Stimulated activated CD8-positive, alpha-beta memory T cell treated with anti-CD3 and anti-CD28 coated beads, Interleukin-12 subunit alpha, Interleukin-12 subunit beta, amount 100 ng/mL, for 1 hour (primary cell): Measurements from ENCODE around the gene PRKAR1B.
A peak's percentile ranks its signal among the peaks of the same experiment; 100 is the strongest.
"Not testable (repeated sequence)": the region's sequence is repeated elsewhere in the genome, so short reads cannot be mapped to it uniquely, and the experiment has no call there.

Experiments used
- DNase-seq: peaks from one replicate; pipeline ENCODE4 v3.0.0-alpha.2; 2020; ENCODE audit warnings: low read depth

The PRKAR1B gene

DNA sequence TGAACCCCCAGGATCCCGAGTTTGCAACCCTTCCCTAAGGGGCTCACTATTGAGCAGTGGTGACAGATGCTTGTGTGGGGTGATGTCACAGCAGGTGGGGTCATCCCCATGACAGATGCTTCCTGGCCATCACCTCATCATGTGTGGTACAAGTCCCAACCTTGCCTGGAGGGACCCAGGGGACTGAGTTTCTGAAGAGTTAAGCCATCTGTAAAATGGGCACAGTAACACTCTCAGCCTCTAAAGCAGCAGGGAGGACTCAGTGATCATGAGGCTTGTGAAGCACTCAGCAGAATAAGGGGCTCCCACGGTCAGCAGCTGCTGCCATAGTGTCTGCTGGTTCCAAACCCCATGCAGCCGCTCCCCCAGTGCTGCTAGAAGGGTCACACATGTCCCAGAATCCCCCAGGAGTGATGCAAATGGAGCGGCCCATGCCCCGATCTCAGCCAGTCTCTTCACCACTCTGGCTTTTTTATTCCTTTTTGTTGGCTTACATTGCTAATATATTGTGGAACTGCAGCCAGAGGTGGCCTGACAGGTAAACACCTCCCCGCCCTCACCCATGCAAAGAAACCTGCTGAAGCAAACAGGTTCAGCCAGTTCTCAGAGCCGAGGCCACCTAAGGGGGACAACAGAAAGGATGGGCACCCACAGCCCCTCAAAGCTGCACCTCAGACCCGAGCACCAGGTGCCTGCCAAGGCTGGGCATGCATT, 105.4 kb downstream of the PRKAR1B start:
- no peak for DNase-seq

- no peak for DNase-seq
Observed at GRCh38 chr7:620885-621284, 106.2 kb downstream of the PRKAR1B start.

- no peak for DNase-seq
Observed at GRCh38 chr7:620056-620455, 107.0 kb downstream of the PRKAR1B start.

DNA sequence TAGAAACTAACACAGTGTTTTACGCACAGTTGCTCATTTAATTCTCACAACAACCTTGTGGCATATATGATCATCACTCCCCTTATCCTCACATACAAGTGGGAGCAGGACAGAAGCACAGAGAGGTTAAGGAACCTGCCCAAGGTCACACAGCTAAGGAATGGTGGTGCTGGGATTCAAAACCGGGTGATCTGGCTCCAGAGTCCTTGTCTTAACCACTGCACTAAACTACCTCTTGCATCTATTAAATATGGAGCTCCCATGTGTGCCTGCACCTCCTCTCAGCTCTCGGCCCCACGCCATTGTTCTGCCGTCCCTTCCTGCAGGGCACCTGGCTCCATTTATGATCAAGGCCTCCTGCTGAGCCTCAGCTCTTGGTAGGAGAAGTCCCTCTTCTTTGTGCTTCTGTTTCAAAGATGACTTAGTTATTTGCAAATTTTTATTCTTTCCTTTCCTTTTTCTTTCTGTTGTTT, 107.7 kb downstream of the PRKAR1B start:
- DNase-seq: no peak

DNA sequence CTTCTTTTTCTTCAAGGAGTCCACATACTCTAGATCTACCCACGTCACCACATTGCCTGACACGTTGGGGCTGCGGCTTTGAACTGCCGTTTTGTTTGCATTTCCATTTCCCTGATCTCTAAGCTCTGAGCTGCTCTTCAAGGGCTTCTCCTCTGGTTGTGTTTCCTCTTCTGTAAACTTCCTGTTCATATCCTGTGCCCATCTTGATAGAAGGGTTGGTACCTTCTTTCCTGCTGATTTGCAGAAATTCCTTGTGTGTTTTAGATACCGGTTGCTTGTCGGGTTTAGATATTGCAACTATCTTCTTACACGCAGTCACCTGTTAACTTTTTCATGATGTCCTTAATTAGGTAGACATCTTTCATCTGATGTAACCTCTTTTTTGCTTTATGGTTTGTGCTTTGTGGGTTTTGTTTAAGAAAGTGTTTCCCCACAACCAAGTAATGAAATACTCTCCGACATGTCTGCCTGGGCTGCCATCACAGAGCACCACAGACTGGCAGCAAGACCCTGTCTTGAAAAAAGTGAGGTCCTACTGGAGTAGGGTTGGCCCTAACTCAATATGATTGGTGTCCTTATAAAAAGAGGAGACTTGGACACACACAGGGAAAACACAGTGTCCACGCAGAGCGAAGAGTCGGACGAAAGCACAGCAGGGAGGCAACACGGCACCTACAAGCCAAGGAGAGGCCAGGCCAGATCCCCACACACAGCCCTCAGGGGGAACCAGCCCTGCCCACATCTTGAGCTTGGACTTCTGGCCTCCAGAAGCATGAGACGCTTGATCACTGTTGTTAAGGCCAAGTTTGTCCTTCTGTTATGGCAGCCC, 108.3 kb downstream of the PRKAR1B start:
- peak; percentile 56 for DNase-seq

DNA sequence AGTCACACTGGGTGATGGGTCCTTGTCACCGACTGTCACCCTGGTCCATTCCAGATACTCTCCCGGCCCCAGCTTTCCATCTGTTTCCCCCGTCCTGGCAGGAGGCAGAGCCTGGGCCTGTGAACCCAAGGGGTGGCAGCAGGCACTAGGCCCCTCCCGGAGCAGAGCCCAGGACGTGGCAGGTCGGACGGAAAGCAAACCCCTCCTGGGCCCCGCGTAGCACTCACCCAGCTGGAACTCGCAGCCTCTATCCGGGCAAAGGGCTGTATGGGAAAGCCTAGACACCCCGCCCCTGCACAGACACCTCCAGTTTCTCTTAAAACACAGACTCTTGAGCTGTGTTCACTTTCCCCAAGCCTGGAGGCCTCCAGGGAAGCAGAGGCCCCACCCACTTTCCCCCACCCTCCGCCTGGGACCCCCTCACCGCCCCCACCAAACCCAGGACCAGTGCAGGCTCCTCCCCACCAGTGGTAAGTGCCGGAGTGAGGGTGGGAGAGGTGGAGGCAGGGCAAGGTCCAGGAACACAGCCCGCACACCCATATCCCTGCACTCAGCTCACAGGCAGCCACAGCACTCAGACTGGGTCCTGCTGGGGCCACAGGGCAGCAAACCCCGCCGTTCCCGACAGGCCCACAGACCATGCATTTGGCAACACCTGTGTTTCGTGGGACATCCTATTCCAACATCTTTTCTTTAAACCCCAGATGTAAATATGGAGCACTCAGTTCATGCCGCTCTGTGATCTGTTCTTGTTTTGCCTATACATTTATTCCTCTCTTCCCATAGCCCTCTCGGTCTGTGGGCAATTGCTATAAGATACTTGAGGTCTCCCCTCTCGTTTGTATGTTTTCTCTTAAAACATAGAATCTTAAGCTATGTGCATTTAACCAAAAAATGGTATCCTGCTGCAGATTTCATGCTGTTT, 109.2 kb downstream of the PRKAR1B start:
- DNase-seq: no peak

GRCh38 chr7:613442-614140, 113.5 kb downstream of the PRKAR1B start:
- no peak for DNase-seq

DNA sequence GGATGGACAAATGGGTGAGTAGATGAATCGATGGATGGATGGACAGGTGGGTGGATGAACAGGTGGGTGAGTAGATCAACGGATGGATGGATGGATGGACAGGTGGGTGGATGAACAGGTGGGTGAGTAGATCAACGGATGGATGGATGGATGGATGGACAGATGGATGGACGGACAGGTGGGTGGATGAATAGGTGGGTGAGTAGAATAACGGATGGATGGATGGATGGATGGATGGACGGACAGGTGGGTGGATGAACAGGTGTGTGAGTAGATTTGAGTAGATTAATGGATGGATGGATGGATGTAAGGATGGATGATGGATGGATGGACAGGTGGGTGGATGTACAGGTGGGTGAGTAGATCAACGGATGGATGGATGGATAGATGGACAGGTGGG, 115.2 kb downstream of the PRKAR1B start:
- not testable (repeated sequence) for DNase-seq

DNA sequence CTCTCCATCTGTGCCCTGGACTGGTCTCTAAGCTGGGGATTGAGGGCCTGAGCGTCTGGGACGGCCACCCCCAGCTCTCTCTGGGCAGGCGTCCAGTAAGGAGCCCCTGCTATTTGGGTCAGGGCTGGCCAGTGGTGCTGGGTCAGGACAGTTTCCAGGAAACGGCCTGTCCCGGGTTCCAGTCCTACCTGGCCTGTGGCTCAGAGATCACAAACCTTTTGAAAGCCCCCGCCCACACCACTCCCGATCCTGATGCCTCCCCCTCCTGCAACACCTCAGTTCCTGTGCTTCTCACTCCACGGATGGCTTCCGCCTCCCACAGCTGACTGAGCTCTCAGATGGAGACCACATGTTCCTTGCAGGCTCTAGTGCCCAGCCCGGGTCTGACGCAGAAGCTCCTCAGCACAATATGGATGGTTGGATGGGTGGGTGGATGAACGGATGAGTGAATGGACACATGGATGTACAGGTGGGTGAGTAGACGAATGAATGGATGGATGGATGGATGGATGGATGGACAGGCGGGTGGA, 115.7 kb downstream of the PRKAR1B start:
- DNase-seq: no peak

DNA sequence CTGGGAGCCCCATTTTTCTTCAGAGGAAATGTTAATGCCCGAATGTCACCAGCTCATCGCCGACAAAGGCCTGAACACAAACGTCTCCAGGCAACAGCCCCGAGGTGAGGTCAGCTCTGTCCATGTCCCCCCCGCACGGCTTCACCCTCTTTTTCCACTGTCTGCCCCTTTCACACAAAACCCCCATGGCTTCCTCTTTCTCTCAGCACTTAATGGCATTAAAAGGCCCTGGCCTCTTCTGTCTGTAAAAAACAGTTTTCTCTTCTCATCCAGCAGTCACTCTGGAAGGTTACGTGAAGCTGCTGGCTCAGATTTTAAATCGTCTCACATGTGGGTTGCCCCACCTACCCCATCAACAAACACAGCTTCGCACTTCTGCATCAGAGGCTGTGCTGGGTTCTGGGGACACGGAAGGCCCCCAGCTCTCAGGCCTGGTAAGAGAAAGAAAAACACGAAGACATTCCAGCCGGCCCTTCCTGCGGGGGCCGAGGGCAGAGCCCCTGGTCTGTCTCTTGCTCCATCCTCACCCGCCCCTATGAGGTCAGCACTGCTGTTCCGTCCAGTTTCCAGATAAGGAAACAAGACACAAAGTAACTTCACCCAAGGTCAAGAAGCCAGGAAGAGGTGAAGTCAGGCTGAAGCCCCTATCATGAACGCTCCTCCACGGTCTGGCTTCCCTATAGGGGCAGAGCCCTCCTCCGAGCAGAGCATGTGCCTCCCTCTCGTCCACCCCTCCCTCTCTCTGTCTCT, 116.4 kb downstream of the PRKAR1B start:
- no peak for DNase-seq

- no peak for DNase-seq
Observed at GRCh38 chr7:610141-610530, 116.9 kb downstream of the PRKAR1B start.

DNA sequence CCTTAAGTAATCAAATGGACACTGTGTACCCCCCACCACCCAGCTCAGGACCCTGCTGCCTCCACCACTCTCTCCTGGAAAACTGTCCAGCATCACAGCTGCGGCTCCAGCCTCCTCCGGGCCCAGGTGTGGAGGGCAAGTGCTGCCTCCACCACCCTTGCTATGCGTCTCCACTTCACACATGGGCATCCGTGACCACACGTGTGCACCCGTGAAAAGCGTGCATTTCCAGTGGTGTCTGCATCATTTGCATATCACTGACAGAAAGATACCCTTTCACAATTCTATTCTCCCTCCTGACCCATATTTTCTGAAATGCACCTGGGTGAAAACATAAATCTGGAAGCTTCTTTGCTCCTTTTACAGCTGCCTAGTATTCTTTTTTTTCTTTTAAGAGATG, 117.7 kb downstream of the PRKAR1B start:
- DNase-seq: no peak

DNA sequence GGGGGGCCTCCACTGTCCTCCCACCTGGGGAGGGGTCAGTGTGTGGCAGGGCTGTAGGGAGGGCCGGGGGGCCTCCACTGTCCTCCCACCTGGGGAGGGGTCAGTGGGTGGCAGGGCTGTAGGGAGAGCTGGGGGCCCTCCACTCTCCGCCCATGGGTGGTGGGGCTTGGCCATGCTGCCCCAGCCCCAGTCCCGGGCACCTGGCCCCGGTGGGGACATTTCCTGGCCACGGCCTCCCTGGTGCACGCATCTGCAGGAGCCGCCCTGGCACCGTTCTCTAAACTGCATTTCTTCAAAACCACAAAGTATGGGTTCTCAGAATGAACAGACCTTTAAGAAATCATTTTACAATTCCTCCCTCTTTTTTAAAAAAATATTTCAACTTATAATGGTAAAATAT, 118.1 kb downstream of the PRKAR1B start:
- DNase-seq: no peak

- DNase-seq: no peak
Observed at GRCh38 chr7:608361-608760, 118.7 kb downstream of the PRKAR1B start.

DNA sequence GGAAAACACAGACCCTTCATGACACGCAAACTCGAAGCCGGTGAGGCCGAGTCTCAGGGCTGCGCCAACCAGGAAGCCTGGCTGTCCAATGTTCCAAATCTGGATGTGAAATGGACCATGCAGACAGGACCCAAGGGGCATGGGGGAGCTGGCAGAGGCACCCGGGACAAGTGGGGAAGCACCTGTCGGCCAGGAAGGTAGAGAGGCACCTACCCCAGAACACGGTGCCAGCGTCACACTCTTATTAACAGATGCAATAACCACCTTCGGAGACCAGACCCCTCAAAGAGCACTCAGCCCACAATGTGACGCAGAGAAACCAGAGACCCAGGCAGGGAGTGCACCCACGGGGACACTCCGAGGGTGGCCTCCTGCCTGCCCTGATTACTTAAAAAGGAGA, 119.1 kb downstream of the PRKAR1B start:
- no peak for DNase-seq

GRCh38 chr7:605661-606450, 121.2 kb downstream of the PRKAR1B start:
- DNase-seq: no peak

DNA sequence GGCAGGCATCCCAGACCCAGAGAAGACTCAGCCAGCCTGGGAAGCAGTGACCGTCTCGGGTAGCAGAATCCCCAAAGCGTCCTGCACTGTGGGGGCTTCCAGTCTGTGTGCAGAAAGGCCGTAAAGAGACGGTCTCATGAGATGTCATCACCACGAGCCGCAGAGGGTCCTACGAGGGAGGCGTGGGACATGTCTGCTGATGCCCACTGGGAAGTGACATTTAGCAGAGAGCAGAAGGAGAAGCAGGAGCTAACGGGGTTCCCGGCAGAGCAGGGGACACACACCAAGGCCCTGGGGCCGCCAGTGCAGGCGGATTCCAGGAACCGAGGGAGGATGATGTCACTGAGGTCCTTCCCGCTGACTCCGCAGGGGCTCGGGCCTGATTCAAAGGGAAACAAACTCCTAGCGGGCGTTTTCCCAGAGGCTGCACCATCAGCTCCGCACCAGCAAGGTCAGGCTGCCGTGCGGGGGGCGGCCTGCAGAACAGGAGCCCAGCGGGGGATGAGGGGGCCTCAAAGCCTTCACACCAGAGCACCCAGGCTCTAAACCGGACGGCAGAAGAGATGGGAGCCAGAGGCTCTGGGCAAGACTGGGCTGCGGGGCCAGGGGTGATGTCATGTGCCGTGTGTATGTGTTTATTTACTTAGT, 122.1 kb downstream of the PRKAR1B start:
- DNase-seq: no peak

GRCh38 chr7:604001-604883, 122.8 kb downstream of the PRKAR1B start:
- DNase-seq: peak; percentile 93
